ENCODE data around the gene ECSCR.

DNA sequence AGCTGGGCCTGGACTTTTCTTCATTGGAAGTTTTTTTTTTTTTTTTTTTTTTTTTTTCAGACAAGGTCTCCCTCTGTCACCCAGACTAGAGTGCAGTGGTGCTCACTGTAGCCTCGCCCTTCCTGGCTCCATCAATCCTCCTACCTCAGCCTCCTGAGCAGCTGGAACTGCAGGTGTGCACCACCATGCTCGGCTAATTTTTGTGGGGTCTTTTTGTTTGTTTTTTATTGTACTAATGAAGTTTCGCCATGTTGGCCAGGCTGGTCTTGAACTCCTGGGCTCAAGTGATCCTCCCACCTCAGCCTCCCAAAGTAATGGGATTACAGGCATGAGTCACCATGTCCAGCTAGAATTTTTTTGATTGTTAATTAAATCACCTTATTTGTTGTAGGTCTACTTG lies 26.9 kb downstream of the ECSCR start:
- TF ChIP-seq CTCF (IDR thresholded peaks at IDR 0.05) (no peak), POLR2A (IDR thresholded peaks at IDR 0.05) (no peak), POLR2AphosphoS5 (IDR thresholded peaks at IDR 0.05; ENCODE audit: insufficient read depth in 1 of 2, low read depth in 1 of 2) (no peak)

Measured in vagina (tissue), 2 donors.